Kidney (tissue), 14 donors: ENCODE results near the gene DHRS13. TPM values are rescaled to one million over a fixed set of nuclear protein-coding genes. Genes with fewer than 3 reads are reported as not detected.

Experiments
- DNase-seq, 5 donors: peaks; one replicate each; pipeline ENCODE4 v3.0.0-alpha.2; 2013 to 2020
- FAIRE-seq: peaks from 2 replicates; lab custom pipeline; 2012; peaks lifted over from hg19 to GRCh38; lab: Jason Lieb, UNC
- H3K27ac ChIP-seq, 2 donors: one replicate each; pipeline ENCODE4 v1.7.0; 2013; ENCODE audit warnings: low read depth in 2 of 2, low read length in 2 of 2, inconsistent platforms in 1 of 2
- H3K27me3 ChIP-seq: one replicate; pipeline ENCODE4 v1.7.1; 2013; ENCODE audit warnings: low read length, inconsistent platforms; ENCODE audit not compliant: control insufficient read depth, insufficient read depth
- H3K36me3 ChIP-seq, 3 donors: one replicate each; pipeline versions ENCODE4 v1.7.0 to v1.7.1; 2013; ENCODE audit warnings: low read length in 3 of 3, control low read depth in 1 of 3, inconsistent platforms in 1 of 3; ENCODE audit not compliant: insufficient read depth in 3 of 3, control insufficient read depth in 2 of 3
- H3K4me1 ChIP-seq, 3 donors: one replicate each; pipeline versions ENCODE4 v1.7.0 to v1.7.1; 2013; ENCODE audit warnings: low read length in 3 of 3, inconsistent platforms in 1 of 3, low read depth in 1 of 3; ENCODE audit not compliant: control insufficient read depth in 2 of 3, insufficient read depth in 2 of 3
- H3K4me3 ChIP-seq, 3 donors: one replicate each; pipeline versions ENCODE4 v1.7.0 to v1.8.1; 2013; ENCODE audit warnings: low read length in 3 of 3, control low read depth in 1 of 3, inconsistent platforms in 1 of 3
- H3K9ac ChIP-seq, 3 donors: one replicate each; pipeline versions ENCODE4 v1.7.0 to v1.7.1; 2013; ENCODE audit warnings: low read length in 3 of 3, control low read depth in 1 of 3, inconsistent platforms in 1 of 3
- H3K9me3 ChIP-seq, 3 donors: one replicate each; pipeline versions ENCODE4 v1.7.0 to v1.7.1; 2013; ENCODE audit warnings: low read length in 3 of 3, control low read depth in 1 of 3, inconsistent platforms in 1 of 3; ENCODE audit not compliant: control insufficient read depth in 2 of 3, insufficient read depth in 1 of 3
- CTCF ChIP-seq: IDR thresholded peaks from 3 replicates; pipeline ENCODE4 v1.5.1; 2012; ENCODE audit warnings: mild to moderate bottlenecking, moderate library complexity, borderline replicate concordance; ENCODE audit not compliant: insufficient read depth; ENCODE audit errors: extremely low read depth
- intact Hi-C: fragments of 100-400 bp; cut with DNase I; formaldehyde crosslinking; loops from one replicate; pipeline ENCODE4 v1.11.1; 2022
- polyA plus RNA-seq: library from polyadenylated mRNA; stranded (reverse); fragments of 350-450 nt; fragmentation: Illumina TruSeq; extraction: RNeasy Lipid Tissue Mini Kit (QIAGEN cat#74804); gene quantifications from one replicate; pipeline ENCODE4 v1.2.3, GENCODE V29; 2014; ENCODE audit warnings: low read depth, low replicate concordance; ENCODE audit not compliant: insufficient read depth
- total RNA-seq: library from RNA; stranded (reverse); fragmentation: NEBNext Ultra II Directional; extraction: Animal tissue kit (Norgen Biotek cat#: 25700); gene quantifications from one replicate; pipeline ENCODE4 v1.2.1, GENCODE V29; 2021
- donor health status: control.
- donor health status: control.
- donor health status: control.
- donor health status: control.
- donor health status: control.
- donor health status: DM: yes; HTN: yes; CAD: no.
- donor health status: Normal renal cell carcinoma (clear cell type).

The DHRS13 gene
- total and polyA plus RNA-seq, 2 donors from 2014 or later: 21.6 to 29.5 TPM

- intact Hi-C loops: no loop called here
- Histone ChIP-seq H3K27me3 (no peaks in the 10 kb centered on the region), H3K36me3 (no peaks in the 10 kb centered on the region), H3K9ac (peak overlapping the region; percentile 42 to 99 (median 94)), H3K27ac (peak overlapping the region; percentile 90 to 97), H3K4me1 (peaks cover 0 to 25% (median 18%) of the 10 kb centered on the region in 3 donors), H3K4me3 (peak overlapping the region; percentile 72 to 87 (median 73)), H3K9me3 (no peaks in the 10 kb centered on the region)
- DNase-seq (peak in 1 of 5 donors; percentile 75), FAIRE-seq (no peak)
- no peak for TF ChIP-seq CTCF
Measured at GRCh38 chr17:28897769-28898526, 4.9 kb downstream of the DHRS13 start.

GRCh38 chr17:28896884-28897768, 5.8 kb downstream of the DHRS13 start, which contains the start of gene FLOT2:
TSS of gene FLOT2 (minus strand) at chr17:28897733. CDS start at chr17:28897574, 159 bp downstream.
- H3K9ac ChIP-seq: peak within 1 kb of the TSS; percentile 42 to 99 (median 94)
- intact Hi-C loops: no loop called here
- H3K4me1 ChIP-seq: peaks cover 0 to 29% (median 25%) of the 10 kb centered on the region in 3 donors
- DNase-seq (peak; percentile 67 to 91 (median 79)), FAIRE-seq (no peak)
- H3K27me3 ChIP-seq: no peaks in the 10 kb centered on the region
- no peaks in the 10 kb centered on the region for H3K36me3 ChIP-seq
- TF ChIP-seq CTCF: peak; percentile 9
- H3K4me3 ChIP-seq: peak within 1 kb of the TSS; percentile 72 to 87 (median 73)
- peak within 1 kb of the TSS; percentile 90 to 97 for H3K27ac ChIP-seq
- H3K9me3 ChIP-seq: no peaks in the 10 kb centered on the region

GRCh38 chr17:28896491-28896883, 6.4 kb downstream of the DHRS13 start:
- H3K27ac ChIP-seq: peak overlapping the region; percentile 90 to 97
- H3K9me3 ChIP-seq: no peaks in the 10 kb centered on the region
- H3K9ac ChIP-seq: peak overlapping the region in 2 of 3 donors; percentile 89 to 94
- peak overlapping the region; percentile 53 to 87 (median 72) for H3K4me3 ChIP-seq
- no peaks in the 10 kb centered on the region for H3K36me3 ChIP-seq
- intact Hi-C loops: no loop called here
- no peaks in the 10 kb centered on the region for H3K27me3 ChIP-seq
- TF ChIP-seq CTCF: no peak
- DNase-seq (no peak), FAIRE-seq (no peak)
- peaks cover 0 to 31% (median 26%) of the 10 kb centered on the region in 3 donors for H3K4me1 ChIP-seq
